ENCODE data around the gene CCDC9B. TPM values are rescaled to one million over a fixed set of nuclear protein-coding genes. Genes with fewer than 3 reads are reported as not detected.
A peak's percentile ranks its signal among the peaks of the same experiment; 100 is the strongest.

The CCDC9B gene
- total RNA-seq, 1 donor from 2014 or later, result 9.8 TPM

GRCh38 chr15:40334941-40335795 lies 5.6 kb downstream of the CCDC9B start:
- H3K36me3 ChIP-seq (ENCODE audit: insufficient read depth, low read length), result peaks cover 3% of the 10 kb centered on the region
- Mint-ChIP-seq H3K4me1 (ENCODE audit: low read depth, unreplicated experiment) (peaks cover 45% of the 10 kb centered on the region), H3K9me3 (ENCODE audit: unreplicated experiment) (peaks cover 2% of the 10 kb centered on the region), H3K27ac (ENCODE audit: unreplicated experiment) (no peak overlapping the region), H3K27me3 (ENCODE audit: low read depth, unreplicated experiment) (no peaks in the 10 kb centered on the region), H3K4me3 (ENCODE audit: unreplicated experiment) (no peak overlapping the region), H3K36me3 (ENCODE audit: low read depth, unreplicated experiment) (peaks cover 10% of the 10 kb centered on the region)
- H4K20me1 ChIP-seq (ENCODE audit: insufficient read depth, low read length), result peaks cover 10% of the 10 kb centered on the region
- H3K27ac ChIP-seq (ENCODE audit: low read depth, low read length), result no peak overlapping the region
- peak overlapping the region; percentile 60 for H3K9ac ChIP-seq (ENCODE audit: low read length)
- TF ChIP-seq EZH2 (IDR thresholded peaks at IDR 0.05; ENCODE audit: insufficient read depth, low read length), result no peak
- TF ChIP-seq CTCF (IDR thresholded peaks at IDR 0.05; ENCODE audit: insufficient read depth, low read depth, low read length), result no peak
- no peaks in the 10 kb centered on the region for H3K27me3 ChIP-seq (ENCODE audit: insufficient read depth, low read length)
- no peak for FAIRE-seq
- H3K4me3 ChIP-seq (ENCODE audit: insufficient read depth, low read depth, low read length), result no peak overlapping the region
- no peaks in the 10 kb centered on the region for H3K9me3 ChIP-seq (ENCODE audit: insufficient read depth, low read depth, low read length)
- H2AFZ ChIP-seq (ENCODE audit: low read depth, low read length), result no peak overlapping the region
- H3K79me2 ChIP-seq (ENCODE audit: insufficient read depth, low read length), result peaks cover 32% of the 10 kb centered on the region
- DNase-seq (ENCODE audit: low read depth), result no peak
- peaks cover 46% of the 10 kb centered on the region for H3K4me1 ChIP-seq (ENCODE audit: insufficient read depth, low read length)
- H3K4me2 ChIP-seq (ENCODE audit: low read length), result peak overlapping the region; percentile 36

- peak overlapping the region; percentile 60 for H3K9ac ChIP-seq (ENCODE audit: low read length)
- peaks cover 11% of the 10 kb centered on the region for H3K36me3 Mint-ChIP-seq (ENCODE audit: low read depth, unreplicated experiment)
- FAIRE-seq, result no peak
- no peak for DNase-seq (ENCODE audit: low read depth)
- peaks cover 10% of the 10 kb centered on the region for H4K20me1 ChIP-seq (ENCODE audit: insufficient read depth, low read length)
- TF ChIP-seq EZH2 (IDR thresholded peaks at IDR 0.05; ENCODE audit: insufficient read depth, low read length) (no peak), CTCF (IDR thresholded peaks at IDR 0.05; ENCODE audit: insufficient read depth, low read depth, low read length) (no peak)
- peak overlapping the region; percentile 36 for H3K4me2 ChIP-seq (ENCODE audit: low read length)
- H3K4me1 Mint-ChIP-seq (ENCODE audit: low read depth, unreplicated experiment), result peaks cover 48% of the 10 kb centered on the region
- H3K9me3 ChIP-seq (ENCODE audit: insufficient read depth, low read depth, low read length), result no peaks in the 10 kb centered on the region
- peaks cover 3% of the 10 kb centered on the region for H3K36me3 ChIP-seq (ENCODE audit: insufficient read depth, low read length)
- no peaks in the 10 kb centered on the region for H3K27me3 Mint-ChIP-seq (ENCODE audit: low read depth, unreplicated experiment)
- H3K4me3 ChIP-seq (ENCODE audit: insufficient read depth, low read depth, low read length), result no peak overlapping the region
- H2AFZ ChIP-seq (ENCODE audit: low read depth, low read length), result no peak overlapping the region
- peaks cover 26% of the 10 kb centered on the region for H3K79me2 ChIP-seq (ENCODE audit: insufficient read depth, low read length)
- H3K27ac Mint-ChIP-seq (ENCODE audit: unreplicated experiment), result peak overlapping the region; percentile 96
- peaks cover 2% of the 10 kb centered on the region for H3K9me3 Mint-ChIP-seq (ENCODE audit: unreplicated experiment)
- no peak overlapping the region for H3K27ac ChIP-seq (ENCODE audit: low read depth, low read length)
- H3K4me1 ChIP-seq (ENCODE audit: insufficient read depth, low read length), result peaks cover 40% of the 10 kb centered on the region
- H3K27me3 ChIP-seq (ENCODE audit: insufficient read depth, low read length), result no peaks in the 10 kb centered on the region
- no peak overlapping the region for H3K4me3 Mint-ChIP-seq (ENCODE audit: unreplicated experiment)
These were observed 6.2 kb downstream of the CCDC9B start for GRCh38 chr15:40334541-40334940.

Data from astrocyte (in vitro differentiated cells and primary cell).